A549 (cell line): ENCODE data around the gene CCDC106.

Experiments
- CTCF ChIP-seq: fragments of >200 bp; sonication (Bioruptor Twin); formaldehyde crosslinking; IDR thresholded peaks from 3 replicates; pipeline ENCODE4 v1.5.1; 2016
- E2F6 ChIP-seq: IDR thresholded peaks from 2 replicates; pipeline ENCODE4 v1.6.1; 2012; ENCODE audit warnings: low read depth, borderline replicate concordance
- MAX ChIP-seq: IDR thresholded peaks from 2 replicates; pipeline ENCODE4 v1.6.1; 2012
- POLR2A ChIP-seq: IDR thresholded peaks from 2 replicates; pipeline ENCODE4 v1.6.1; 2012; ENCODE audit warnings: mild to moderate bottlenecking, low read length
- POLR2AphosphoS2 ChIP-seq: conservative IDR thresholded peaks from 2 replicates; pipeline ENCODE4 v1.6.1; 2012; ENCODE audit warnings: low read length, improper control_type of control experiment, inconsistent platforms
- RAD21 ChIP-seq, 2 experiments: fragments of >200 bp in 1 of 2; sonication (Bioruptor Twin) in 1 of 2; formaldehyde crosslinking in 1 of 2; IDR thresholded peaks in 1 of 2; conservative IDR thresholded peaks in 1 of 2; 2 replicates in 1 of 2; 3 replicates in 1 of 2; pipeline ENCODE4 v1.6.1; 2012 to 2018; ENCODE audit warnings: inconsistent platforms in 1 of 2
- RNF2 ChIP-seq: fragments of 200-600 bp; sonication (generic); IDR thresholded peaks from 2 replicates; pipeline ENCODE4 v1.6.1; 2016; ENCODE audit warnings: low read depth, mild to moderate bottlenecking, antibody characterized with exemption, moderate library complexity, borderline replicate concordance

- TF ChIP-seq RNF2 (no peak), CTCF (no peak), RAD21 (conservative IDR thresholded peaks at IDR 0.05 in 1 of 2, IDR thresholded peaks at IDR 0.05 in 1 of 2) (no peak), POLR2A (no peak), POLR2AphosphoS2 (no peak), MAX (no peak), E2F6 (no peak)
Observed at GRCh38 chr19:55614711-55615542, 33.1 kb upstream of the CCDC106 start.
